Transverse colon (tissue), 4 donors: ENCODE results near the gene UBE2J2.

Experiments
- CTCF ChIP-seq, 5 experiments: fragments of 200-600 bp in 3 of 5; fragments of 450-650 bp in 2 of 5; sonication (generic) in 3 of 5; IDR thresholded peaks; 1 replicate in 2 of 5; 2 replicates in 3 of 5; pipeline ENCODE4 v1.5.1; 2016 to 2017; ENCODE audit warnings: antibody characterized with exemption in 5 of 5, inconsistent platforms in 3 of 5, mild to moderate bottlenecking in 2 of 5, moderate library complexity in 1 of 5
- POLR2A ChIP-seq: fragments of 450-650 bp; IDR thresholded peaks from one replicate; pipeline ENCODE4 v1.6.1; 2016; ENCODE audit warnings: antibody characterized with exemption, mild to moderate bottlenecking, moderate library complexity
- POLR2AphosphoS5 ChIP-seq, 3 donors: sonication (generic); formaldehyde crosslinking; IDR thresholded peaks; one replicate each; pipeline ENCODE4 v1.6.1; 2016; ENCODE audit warnings: antibody characterized with exemption in 3 of 3

- peak; percentile 61 to 91 (median 70) for TF ChIP-seq CTCF (IDR thresholded peaks at IDR 0.05)
- TF ChIP-seq POLR2A = no peak
- peak in 1 of 3 donors; percentile 6 for TF ChIP-seq POLR2AphosphoS5 (IDR thresholded peaks at IDR 0.05)
Observed at GRCh38 chr1:1291548-1292441, 18.1 kb upstream of the UBE2J2 start.
